ENCODE results near the gene MYO15B. TPM values are rescaled to one million over a fixed set of nuclear protein-coding genes. Genes with fewer than 3 reads are reported as not detected.

MYO15B gene
- total RNA-seq, 4 donors from 2014 or later: 119 to 610 (median 170) TPM

DNA sequence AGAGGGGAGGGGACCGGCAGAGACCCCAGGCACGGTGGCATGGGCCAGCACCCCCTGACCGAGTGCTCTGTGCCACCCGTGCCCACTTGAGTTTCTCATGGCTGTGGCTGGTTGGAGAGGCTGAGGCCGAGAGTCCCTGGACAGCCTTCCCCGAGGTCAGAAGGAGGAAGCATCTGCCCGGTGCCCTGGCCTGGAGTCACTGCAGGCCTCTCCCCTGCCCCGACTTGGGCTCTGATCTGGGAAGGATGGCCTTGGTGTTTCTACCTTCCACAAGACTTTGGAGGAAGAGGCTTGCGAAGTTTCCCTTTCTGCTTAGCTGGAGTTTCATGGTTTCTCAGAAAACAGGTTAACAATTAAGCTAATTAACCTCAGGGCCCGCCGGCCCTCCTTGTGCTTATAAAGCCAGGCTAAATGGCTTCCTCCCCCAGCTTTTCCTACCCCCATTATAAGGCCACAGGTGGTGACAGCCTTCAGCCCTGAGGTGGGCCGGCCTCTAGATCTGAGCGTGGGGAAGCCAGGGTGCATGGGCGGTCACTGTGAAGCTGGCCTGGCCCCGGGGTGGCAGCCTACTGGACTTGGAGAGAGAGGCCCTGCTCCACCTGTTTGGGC, 44.8 kb upstream of the MYO15B start:
- TF ChIP-seq, protein P1, sequence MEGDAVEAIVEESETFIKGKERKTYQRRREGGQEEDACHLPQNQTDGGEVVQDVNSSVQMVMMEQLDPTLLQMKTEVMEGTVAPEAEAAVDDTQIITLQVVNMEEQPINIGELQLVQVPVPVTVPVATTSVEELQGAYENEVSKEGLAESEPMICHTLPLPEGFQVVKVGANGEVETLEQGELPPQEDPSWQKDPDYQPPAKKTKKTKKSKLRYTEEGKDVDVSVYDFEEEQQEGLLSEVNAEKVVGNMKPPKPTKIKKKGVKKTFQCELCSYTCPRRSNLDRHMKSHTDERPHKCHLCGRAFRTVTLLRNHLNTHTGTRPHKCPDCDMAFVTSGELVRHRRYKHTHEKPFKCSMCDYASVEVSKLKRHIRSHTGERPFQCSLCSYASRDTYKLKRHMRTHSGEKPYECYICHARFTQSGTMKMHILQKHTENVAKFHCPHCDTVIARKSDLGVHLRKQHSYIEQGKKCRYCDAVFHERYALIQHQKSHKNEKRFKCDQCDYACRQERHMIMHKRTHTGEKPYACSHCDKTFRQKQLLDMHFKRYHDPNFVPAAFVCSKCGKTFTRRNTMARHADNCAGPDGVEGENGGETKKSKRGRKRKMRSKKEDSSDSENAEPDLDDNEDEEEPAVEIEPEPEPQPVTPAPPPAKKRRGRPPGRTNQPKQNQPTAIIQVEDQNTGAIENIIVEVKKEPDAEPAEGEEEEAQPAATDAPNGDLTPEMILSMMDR (IDR thresholded peaks at IDR 0.05): no peak
- no peak for TF ChIP-seq POLR2A (IDR thresholded peaks at IDR 0.05)
- intact Hi-C loops (cut with DNase I; ENCODE audit: low total_unique reads): no loop called here

DNA sequence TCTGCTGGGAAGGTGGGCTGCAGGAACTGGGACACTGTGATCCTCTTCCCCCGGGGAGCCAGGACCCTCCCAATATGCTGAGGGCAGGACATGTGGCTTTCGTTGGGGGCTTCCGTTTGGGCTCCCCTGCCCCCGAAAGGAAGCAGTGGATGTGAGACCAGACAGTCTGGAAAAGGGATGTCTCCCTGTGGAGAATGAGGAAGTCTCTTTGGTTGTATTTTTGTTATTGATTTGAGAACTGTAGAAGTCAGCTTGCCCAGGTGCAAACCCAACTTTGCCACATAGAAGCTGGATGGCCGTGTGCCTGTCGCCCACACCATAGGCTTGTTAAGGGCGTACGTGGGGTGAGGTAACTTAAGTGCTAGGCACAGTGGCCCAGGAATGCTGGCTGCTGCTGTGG, 43.4 kb upstream of the MYO15B start:
- DNase-seq: no peak
- H3K4me1 ChIP-seq: no peaks in the 10 kb centered on the region
- H3K27ac ChIP-seq: no peak overlapping the region
- no peak overlapping the region for H3K4me3 ChIP-seq
- no peaks in the 10 kb centered on the region for H3K36me3 ChIP-seq
- H3K9me3 ChIP-seq: no peaks in the 10 kb centered on the region
- TF ChIP-seq POLR2A (IDR thresholded peaks at IDR 0.05): no peak
- TF ChIP-seq, protein P1 (IDR thresholded peaks at IDR 0.05): no peak
- intact Hi-C loops (cut with DNase I; ENCODE audit: low total_unique reads): no loop called here
- H3K27me3 ChIP-seq: no peaks in the 10 kb centered on the region

More for the DNA sequence above, 44.8 kb upstream of the MYO15B start:
- no peaks in the 10 kb centered on the region for H3K4me1 ChIP-seq
- H3K4me3 ChIP-seq: no peak overlapping the region
- DNase-seq: no peak
- no peaks in the 10 kb centered on the region for H3K27me3 ChIP-seq
- H3K27ac ChIP-seq: no peak overlapping the region
- no peaks in the 10 kb centered on the region for H3K9me3 ChIP-seq
- H3K36me3 ChIP-seq: no peaks in the 10 kb centered on the region

DNA sequence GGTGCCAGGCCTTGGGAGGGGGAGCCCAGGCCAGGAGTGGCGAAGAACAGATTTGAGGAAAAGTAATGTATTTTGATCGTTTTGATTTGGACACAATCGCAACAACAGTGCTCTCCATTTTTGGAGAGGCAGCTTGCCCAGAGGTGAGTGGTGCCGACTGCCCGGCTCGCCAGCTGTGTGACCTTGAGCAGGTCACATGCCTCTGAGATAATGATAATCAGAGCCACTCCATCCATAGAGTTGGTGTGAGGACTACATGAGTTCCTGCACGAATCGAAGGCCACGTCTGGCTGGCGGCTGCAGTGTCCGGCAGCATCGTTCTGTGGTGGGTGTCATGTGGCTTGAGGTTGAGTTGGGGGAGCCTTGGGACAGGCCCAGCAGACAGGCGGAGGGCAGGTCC, 41.4 kb upstream of the MYO15B start:
- no peak overlapping the region for H3K27ac ChIP-seq
- no peak for TF ChIP-seq POLR2A (IDR thresholded peaks at IDR 0.05)
- no peaks in the 10 kb centered on the region for H3K9me3 ChIP-seq

DNA sequence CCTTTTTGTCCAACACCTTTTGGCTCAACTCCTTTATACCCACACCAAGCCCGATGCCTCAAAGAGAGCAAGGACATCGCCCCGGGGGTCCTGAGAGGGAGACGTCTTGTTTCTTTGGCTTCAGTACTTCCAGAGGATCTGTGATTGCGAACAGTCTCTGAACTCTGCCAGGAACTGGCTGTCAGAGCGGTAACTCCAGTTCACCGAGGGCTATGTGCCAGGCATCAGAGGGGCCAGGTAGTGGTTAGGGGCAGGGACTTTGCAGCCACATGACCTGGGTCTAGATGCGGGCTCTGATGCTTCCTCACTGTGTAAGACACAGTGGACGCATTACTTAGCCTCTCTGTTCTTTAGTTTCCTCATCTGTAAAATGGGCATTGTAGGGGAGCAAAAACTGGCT, 40.5 kb upstream of the MYO15B start:
- intact Hi-C loops (cut with DNase I; ENCODE audit: low total_unique reads): no loop called here
- no peaks in the 10 kb centered on the region for H3K36me3 ChIP-seq
- no peaks in the 10 kb centered on the region for H3K4me1 ChIP-seq
- no peak overlapping the region for H3K27ac ChIP-seq
- no peak for DNase-seq
- H3K4me3 ChIP-seq: no peak overlapping the region
- TF ChIP-seq, protein P1 (IDR thresholded peaks at IDR 0.05): no peak
- no peak for TF ChIP-seq POLR2A (IDR thresholded peaks at IDR 0.05)
- H3K27me3 ChIP-seq: no peaks in the 10 kb centered on the region
- H3K9me3 ChIP-seq: no peaks in the 10 kb centered on the region

More for the DNA sequence above, 41.4 kb upstream of the MYO15B start:
- Histone ChIP-seq H3K4me3 (no peak overlapping the region), H3K27me3 (no peaks in the 10 kb centered on the region), H3K36me3 (no peaks in the 10 kb centered on the region), H3K4me1 (no peaks in the 10 kb centered on the region)
- intact Hi-C loops (cut with DNase I; ENCODE audit: low total_unique reads): no loop called here
- DNase-seq: no peak

DNA sequence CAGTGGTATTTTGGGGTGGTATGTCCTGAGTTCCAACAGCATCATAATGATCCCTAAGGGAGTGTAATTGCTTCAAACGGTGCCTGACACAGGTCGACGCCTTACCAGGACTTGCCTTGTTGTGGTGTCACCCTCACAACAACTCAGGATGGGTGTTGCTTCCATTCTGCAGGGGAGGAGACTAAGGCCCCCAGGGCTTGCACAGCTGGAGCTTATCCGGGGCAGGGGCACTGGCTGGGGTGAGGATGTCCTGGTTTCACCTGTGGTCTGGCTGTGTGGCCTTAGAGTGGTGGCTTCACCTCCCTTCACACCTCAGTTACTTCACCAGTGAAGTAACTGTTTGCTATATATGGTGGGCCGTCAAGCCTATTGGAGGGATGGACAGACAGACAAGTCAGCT, 38.8 kb upstream of the MYO15B start:
- Histone ChIP-seq H3K4me3 (no peak overlapping the region), H3K9me3 (no peaks in the 10 kb centered on the region), H3K4me1 (no peaks in the 10 kb centered on the region), H3K27me3 (no peaks in the 10 kb centered on the region), H3K27ac (no peak overlapping the region), H3K36me3 (no peaks in the 10 kb centered on the region)
- no peak for DNase-seq
- intact Hi-C loops (cut with DNase I; ENCODE audit: low total_unique reads): no loop called here
- no peak for TF ChIP-seq POLR2A (IDR thresholded peaks at IDR 0.05)
- TF ChIP-seq, protein P1 (IDR thresholded peaks at IDR 0.05): no peak

All from uterus (tissue), 4 donors.